WTC11 (cell line): ENCODE data around the gene UQCRC2. TPM values are rescaled to one million over a fixed set of nuclear protein-coding genes. Genes with fewer than 3 reads are reported as not detected.

ENCODE experiments used
- ATAC-seq: fragments of 200-7000 bp; cut with Tn5 transposase; 2 replicates; pipeline ENCODE4 v1.10.0; 2021; ENCODE audit warnings: mild to moderate bottlenecking, moderate library complexity
- CTCF ChIA-PET: fragments of 300-600 bp; sonication (Branson Sonifier 250); formaldehyde crosslinking; loops from one replicate; lab custom pipeline; 2021; ENCODE audit warnings: antibody characterized with exemption; lab: Charles Lee
- POLR2A ChIA-PET: fragments of 350-600 bp; sonication (Branson Sonifier 250); formaldehyde crosslinking; loops from one replicate; lab custom pipeline; 2021; ENCODE audit warnings: antibody characterized with exemption; lab: Charles Lee
- DNase-seq: peaks from one replicate; pipeline ENCODE4 v3.0.0; 2021; ENCODE audit warnings: low spot score
- H3K27ac Mint-ChIP-seq: 2 replicates; pipeline ENCODE4 v1.8.0; 2021; ENCODE audit warnings: mixed read lengths
- H3K27me3 Mint-ChIP-seq: 2 replicates; pipeline ENCODE4 v1.8.0; 2021; ENCODE audit warnings: low read depth, mild to moderate bottlenecking, moderate library complexity, mixed read lengths
- H3K36me3 Mint-ChIP-seq: 2 replicates; pipeline ENCODE4 v1.8.0; 2021; ENCODE audit warnings: mixed read lengths
- H3K4me1 Mint-ChIP-seq: 2 replicates; pipeline ENCODE4 v1.8.0; 2022; ENCODE audit warnings: mixed read lengths
- H3K4me3 Mint-ChIP-seq: 2 replicates; pipeline ENCODE4 v1.8.0; 2021; ENCODE audit warnings: mild to moderate bottlenecking, moderate library complexity, mixed read lengths
- H3K9me3 Mint-ChIP-seq: 2 replicates; pipeline ENCODE4 v1.8.0; 2021; ENCODE audit warnings: mixed read lengths
- ATF2 ChIP-seq: sonication (generic); formaldehyde crosslinking; IDR thresholded peaks from 2 replicates; pipeline ENCODE4 v1.8.1; 2022; ENCODE audit warnings: low read depth, missing genetic modification reagents, borderline replicate concordance
- CREB1 ChIP-seq: sonication (generic); formaldehyde crosslinking; IDR thresholded peaks from 2 replicates; pipeline ENCODE4 v1.8.0; 2023; ENCODE audit warnings: mild to moderate bottlenecking, missing genetic modification reagents
- E2F4 ChIP-seq: sonication (generic); formaldehyde crosslinking; IDR thresholded peaks from 2 replicates; pipeline ENCODE4 v1.8.1; 2022; ENCODE audit warnings: low read depth, mild to moderate bottlenecking, moderate library complexity, missing genetic modification reagents, borderline replicate concordance
- MXD4 ChIP-seq: fragments of 250-450 bp; sonication (Bioruptor Pico); IDR thresholded peaks from 2 replicates; pipeline ENCODE4 v1.8.0; 2021; ENCODE audit warnings: mild to moderate bottlenecking, moderate library complexity, borderline replicate concordance
- NFYB ChIP-seq: sonication (generic); formaldehyde crosslinking; conservative IDR thresholded peaks from 2 replicates; pipeline ENCODE4 v1.8.0; 2022; ENCODE audit warnings: low read depth, missing genetic modification reagents
- PREB ChIP-seq: sonication (generic); formaldehyde crosslinking; IDR thresholded peaks from 2 replicates; pipeline ENCODE4 v1.8.1; 2022; ENCODE audit warnings: mild to moderate bottlenecking, missing genetic modification reagents, moderate library complexity, borderline replicate concordance
- RORB ChIP-seq: fragments of 250-450 bp; sonication (Bioruptor Pico); IDR thresholded peaks from 2 replicates; pipeline ENCODE4 v1.9.0; 2021; ENCODE audit warnings: mild to moderate bottlenecking
- TP53 ChIP-seq: sonication (generic); formaldehyde crosslinking; IDR thresholded peaks from 2 replicates; pipeline ENCODE4 v1.8.1; 2023; ENCODE audit warnings: mild to moderate bottlenecking, missing genetic modification reagents
- ZNF281 ChIP-seq: sonication (generic); formaldehyde crosslinking; IDR thresholded peaks from 2 replicates; pipeline ENCODE4 v1.8.0; 2023; ENCODE audit warnings: mild to moderate bottlenecking, missing genetic modification reagents
- ZNF532 ChIP-seq: fragments of 250-450 bp; sonication (Bioruptor Pico); IDR thresholded peaks from 2 replicates; pipeline ENCODE4 v1.9.0; 2021; ENCODE audit warnings: mild to moderate bottlenecking, borderline replicate concordance
- ZNF671 ChIP-seq: fragments of 250-450 bp; sonication (Bioruptor Pico); IDR thresholded peaks from 2 replicates; pipeline ENCODE4 v1.8.0; 2021; ENCODE audit warnings: mild to moderate bottlenecking
- total RNA-seq: library from RNA; stranded (reverse); gene quantifications from 3 replicates; pipeline ENCODE4 v1.2.3, GENCODE V29; 2021

The UQCRC2 gene
- total RNA-seq, 1 experiment from 2014 or later, result 197 TPM

- TF ChIP-seq ZNF532 (CRISPR knock-in tag), result no peak
- no peak for TF ChIP-seq E2F4
These were observed 26.9 kb downstream of the UQCRC2 start (continued) for GRCh38 chr16:21980032-21980431.

GRCh38 chr16:21982108-21982507 is 28.9 kb downstream of the UQCRC2 start:
- no peak for TF ChIP-seq ZNF281
- TF ChIP-seq CREB1 (CRISPR knock-in tag), result no peak
- TF ChIP-seq MXD4 (CRISPR knock-in tag), result no peak
- TF ChIP-seq NFYB (CRISPR knock-in tag), result no peak
- TF ChIP-seq, all 79 proteins: peak for 0
- Mint-ChIP-seq H3K27me3 (no peaks in the 10 kb centered on the region), H3K9me3 (no peaks in the 10 kb centered on the region), H3K36me3 (peaks cover 67% of the 10 kb centered on the region), H3K4me1 (peaks cover 5% of the 10 kb centered on the region; the same call in 1 of the 2 replicates), H3K27ac (no peak overlapping the region; the same call in 1 of the 2 replicates), H3K4me3 (no peak overlapping the region)
- DNase-seq (no peak), ATAC-seq (no peak)
- ChIA-PET POLR2A (interaction anchor here (0.7 kb wide), 1 partner anchor 25 kb away, joined by 5 read pairs; no protein-coding TSS in a partner anchor), CTCF (interaction anchor here (1.0 to 1.5 kb wide), 3 partner anchors 96 to 206 kb away, joined by 3 to 8 read pairs (median 5); no protein-coding TSS in a partner anchor)

- CTCF ChIA-PET, result interaction anchor here (1.0 to 1.5 kb wide), 2 partner anchors 94 to 204 kb away, joined by 3 read pairs; no protein-coding TSS in a partner anchor
- POLR2A ChIA-PET, result no interaction called here
- H3K27me3 Mint-ChIP-seq, result no peaks in the 10 kb centered on the region
These were observed 30.9 kb downstream of the UQCRC2 start for GRCh38 chr16:21984062-21984461.

More at GRCh38 chr16:21984062-21984461, 30.9 kb downstream of the UQCRC2 start:
- ATAC-seq (no peak), DNase-seq (no peak)
- Mint-ChIP-seq H3K36me3 (peaks cover 50% of the 10 kb centered on the region), H3K4me3 (no peak overlapping the region), H3K9me3 (no peaks in the 10 kb centered on the region), H3K27ac (no peak overlapping the region), H3K4me1 (peaks cover 5% of the 10 kb centered on the region; the same call in 1 of the 2 replicates)
- no peak for TF ChIP-seq TP53
- no peak for TF ChIP-seq RORB (CRISPR knock-in tag)
- TF ChIP-seq ATF2, result no peak
- TF ChIP-seq PREB (CRISPR knock-in tag), result no peak
- TF ChIP-seq ZNF671 (CRISPR knock-in tag), result no peak
